ENCODE measurements around the gene CYP2C9.

Gene CYP2C9

GRCh38 chr10:94983555-94983954 lies 45.1 kb downstream of the CYP2C9 start:
- FAIRE-seq (no peak), DNase-seq (ENCODE audit: insufficient read length) (no peak)
- no peak for TF ChIP-seq TAF1 (IDR thresholded peaks at IDR 0.05; ENCODE audit: borderline replicate concordance, low read depth, low read length)
- no peak for TF ChIP-seq POLR2AphosphoS5 (IDR thresholded peaks at IDR 0.05; ENCODE audit: low read depth, low read length)
- TF ChIP-seq POLR2A (IDR thresholded peaks at IDR 0.05; ENCODE audit: low read depth, low read length): no peak

GRCh38 chr10:94989192-94989591 lies 50.7 kb downstream of the CYP2C9 start:
- TF ChIP-seq POLR2A (IDR thresholded peaks at IDR 0.05; ENCODE audit: low read depth, low read length): no peak
- TF ChIP-seq TAF1 (IDR thresholded peaks at IDR 0.05; ENCODE audit: borderline replicate concordance, low read depth, low read length): no peak
- no peak for TF ChIP-seq POLR2AphosphoS5 (IDR thresholded peaks at IDR 0.05; ENCODE audit: low read depth, low read length)
- FAIRE-seq (no peak), DNase-seq (ENCODE audit: insufficient read length) (no peak)

- FAIRE-seq: no peak
- TF ChIP-seq TAF1 (IDR thresholded peaks at IDR 0.05; ENCODE audit: borderline replicate concordance, low read depth, low read length) (no peak), POLR2AphosphoS5 (IDR thresholded peaks at IDR 0.05; ENCODE audit: low read depth, low read length) (no peak)
- DNase-seq (ENCODE audit: insufficient read length): no peak
These were observed 52.9 kb downstream of the CYP2C9 start for GRCh38 chr10:94991243-94991888.

- no peak for DNase-seq (ENCODE audit: insufficient read length)
- no peak for FAIRE-seq
- no peak for TF ChIP-seq POLR2AphosphoS5 (IDR thresholded peaks at IDR 0.05; ENCODE audit: low read depth, low read length)
- TF ChIP-seq POLR2A (IDR thresholded peaks at IDR 0.05; ENCODE audit: low read depth, low read length): no peak
- TF ChIP-seq TAF1 (IDR thresholded peaks at IDR 0.05; ENCODE audit: borderline replicate concordance, low read depth, low read length): no peak
These were observed 54.4 kb downstream of the CYP2C9 start for GRCh38 chr10:94992811-94993210.

GRCh38 chr10:94997741-94998174 lies 59.3 kb downstream of the CYP2C9 start:
- DNase-seq (ENCODE audit: insufficient read length) (no peak), FAIRE-seq (no peak)
- TF ChIP-seq POLR2AphosphoS5 (IDR thresholded peaks at IDR 0.05; ENCODE audit: low read depth, low read length): no peak
- TF ChIP-seq POLR2A (IDR thresholded peaks at IDR 0.05; ENCODE audit: low read depth, low read length): no peak
- TF ChIP-seq TAF1 (IDR thresholded peaks at IDR 0.05; ENCODE audit: borderline replicate concordance, low read depth, low read length): no peak

- FAIRE-seq (no peak), DNase-seq (ENCODE audit: insufficient read length) (no peak)
- TF ChIP-seq POLR2AphosphoS5 (IDR thresholded peaks at IDR 0.05; ENCODE audit: low read depth, low read length): no peak
- no peak for TF ChIP-seq TAF1 (IDR thresholded peaks at IDR 0.05; ENCODE audit: borderline replicate concordance, low read depth, low read length)
- no peak for TF ChIP-seq POLR2A (IDR thresholded peaks at IDR 0.05; ENCODE audit: low read depth, low read length)
These were observed 88.0 kb downstream of the CYP2C9 start for GRCh38 chr10:95026461-95026860.

- FAIRE-seq (no peak), DNase-seq (ENCODE audit: insufficient read length) (no peak)
- no peak for TF ChIP-seq POLR2AphosphoS5 (IDR thresholded peaks at IDR 0.05; ENCODE audit: low read depth, low read length)
- no peak for TF ChIP-seq POLR2A (IDR thresholded peaks at IDR 0.05; ENCODE audit: low read depth, low read length)
- no peak for TF ChIP-seq TAF1 (IDR thresholded peaks at IDR 0.05; ENCODE audit: borderline replicate concordance, low read depth, low read length)
These were observed 93.2 kb downstream of the CYP2C9 start for GRCh38 chr10:95031656-95032055.

GRCh38 chr10:95034401-95034800 lies 95.9 kb downstream of the CYP2C9 start:
- DNase-seq (ENCODE audit: insufficient read length) (no peak), FAIRE-seq (no peak)
- no peak for TF ChIP-seq POLR2AphosphoS5 (IDR thresholded peaks at IDR 0.05; ENCODE audit: low read depth, low read length)
- TF ChIP-seq POLR2A (IDR thresholded peaks at IDR 0.05; ENCODE audit: low read depth, low read length): no peak
- no peak for TF ChIP-seq TAF1 (IDR thresholded peaks at IDR 0.05; ENCODE audit: borderline replicate concordance, low read depth, low read length)

GRCh38 chr10:95035332-95036295 lies 97.2 kb downstream of the CYP2C9 start:
- no peak for DNase-seq (ENCODE audit: insufficient read length)
- TF ChIP-seq POLR2A (IDR thresholded peaks at IDR 0.05; ENCODE audit: low read depth, low read length) (no peak), POLR2AphosphoS5 (IDR thresholded peaks at IDR 0.05; ENCODE audit: low read depth, low read length) (no peak)
- no peak for FAIRE-seq

GRCh38 chr10:95039281-95039680 lies 100.8 kb downstream of the CYP2C9 start:
- FAIRE-seq (no peak), DNase-seq (ENCODE audit: insufficient read length) (no peak)
- no peak for TF ChIP-seq TAF1 (IDR thresholded peaks at IDR 0.05; ENCODE audit: borderline replicate concordance, low read depth, low read length)
- TF ChIP-seq POLR2AphosphoS5 (IDR thresholded peaks at IDR 0.05; ENCODE audit: low read depth, low read length): no peak
